Stomach smooth muscle (tissue), 2 donors: ENCODE results near the gene NRXN3.

Source experiments
- H3K27ac ChIP-seq: one replicate; pipeline ENCODE4 v1.7.0; 2013; ENCODE audit warnings: mild to moderate bottlenecking, low read length, inconsistent platforms
- H3K27me3 ChIP-seq, 2 donors: one replicate each; pipeline ENCODE4 v1.7.0; 2013; ENCODE audit warnings: low read length in 2 of 2; ENCODE audit not compliant: insufficient read depth in 2 of 2, control insufficient read depth in 1 of 2
- H3K36me3 ChIP-seq, 2 donors: one replicate each; pipeline ENCODE4 v1.7.0; 2013; ENCODE audit warnings: low read length in 2 of 2; ENCODE audit not compliant: control insufficient read depth in 2 of 2, insufficient read depth in 2 of 2
- H3K4me1 ChIP-seq: one replicate; pipeline ENCODE4 v1.7.0; 2013; ENCODE audit warnings: low read length; ENCODE audit not compliant: control insufficient read depth, insufficient read depth
- H3K4me3 ChIP-seq, 2 donors: one replicate each; pipeline ENCODE4 v1.7.0; 2013; ENCODE audit warnings: low read length in 2 of 2
- H3K9ac ChIP-seq, 2 donors: one replicate each; pipeline ENCODE4 v1.7.0; 2013; ENCODE audit warnings: low read length in 2 of 2, mild to moderate bottlenecking in 1 of 2
- H3K9me3 ChIP-seq, 2 donors: one replicate each; pipeline ENCODE4 v1.7.0; 2013; ENCODE audit warnings: low read length in 2 of 2; ENCODE audit not compliant: control insufficient read depth in 2 of 2
- donor health status: healthy.
- donor health status: Pancreatic carcinoma.

Gene NRXN3

GRCh38 chr14:79496701-79497100 lies 1326.5 kb downstream of the NRXN3 start:
- H3K9me3 ChIP-seq: no peaks in the 10 kb centered on the region
- no peak overlapping the region for H3K9ac ChIP-seq
- no peaks in the 10 kb centered on the region for H3K36me3 ChIP-seq
- no peaks in the 10 kb centered on the region for H3K4me1 ChIP-seq
- H3K4me3 ChIP-seq: no peak overlapping the region
- no peaks in the 10 kb centered on the region for H3K27me3 ChIP-seq
- H3K27ac ChIP-seq: no peak overlapping the region

- no peak overlapping the region for H3K9ac ChIP-seq
- H3K27ac ChIP-seq: no peak overlapping the region
- H3K9me3 ChIP-seq: no peaks in the 10 kb centered on the region
- H3K36me3 ChIP-seq: no peaks in the 10 kb centered on the region
- H3K4me1 ChIP-seq: no peaks in the 10 kb centered on the region
- no peak overlapping the region for H3K4me3 ChIP-seq
- no peaks in the 10 kb centered on the region for H3K27me3 ChIP-seq
These were observed 1330.3 kb downstream of the NRXN3 start for GRCh38 chr14:79500489-79500888.

- Histone ChIP-seq H3K9ac (no peak overlapping the region), H3K27me3 (no peaks in the 10 kb centered on the region), H3K27ac (no peak overlapping the region), H3K9me3 (no peaks in the 10 kb centered on the region), H3K4me1 (no peaks in the 10 kb centered on the region), H3K36me3 (no peaks in the 10 kb centered on the region), H3K4me3 (no peak overlapping the region)
These were observed 1332.1 kb downstream of the NRXN3 start for GRCh38 chr14:79502136-79502750.

- Histone ChIP-seq H3K4me3 (no peak overlapping the region), H3K4me1 (no peaks in the 10 kb centered on the region), H3K27me3 (no peaks in the 10 kb centered on the region), H3K27ac (no peak overlapping the region), H3K9ac (no peak overlapping the region), H3K9me3 (no peaks in the 10 kb centered on the region), H3K36me3 (no peaks in the 10 kb centered on the region)
These were observed 1332.6 kb downstream of the NRXN3 start for GRCh38 chr14:79502751-79503148.

GRCh38 chr14:79510659-79511058 lies 1340.5 kb downstream of the NRXN3 start:
- peaks cover 8% of the 10 kb centered on the region for H3K4me1 ChIP-seq
- no peak overlapping the region for H3K9ac ChIP-seq
- no peaks in the 10 kb centered on the region for H3K9me3 ChIP-seq
- no peaks in the 10 kb centered on the region for H3K27me3 ChIP-seq
- no peaks in the 10 kb centered on the region for H3K36me3 ChIP-seq
- no peak overlapping the region for H3K4me3 ChIP-seq
- no peak overlapping the region for H3K27ac ChIP-seq

- no peaks in the 10 kb centered on the region for H3K36me3 ChIP-seq
- H3K27me3 ChIP-seq: no peaks in the 10 kb centered on the region
- no peaks in the 10 kb centered on the region for H3K9me3 ChIP-seq
- H3K4me1 ChIP-seq: peaks cover 12% of the 10 kb centered on the region
- H3K27ac ChIP-seq: no peak overlapping the region
- no peak overlapping the region for H3K4me3 ChIP-seq
- no peak overlapping the region for H3K9ac ChIP-seq
These were observed 1341.0 kb downstream of the NRXN3 start for GRCh38 chr14:79511146-79511545.

GRCh38 chr14:79513446-79513845 lies 1343.3 kb downstream of the NRXN3 start:
- no peaks in the 10 kb centered on the region for H3K9me3 ChIP-seq
- H3K4me3 ChIP-seq: no peak overlapping the region
- no peaks in the 10 kb centered on the region for H3K36me3 ChIP-seq
- H3K27me3 ChIP-seq: no peaks in the 10 kb centered on the region
- H3K27ac ChIP-seq: no peak overlapping the region
- H3K9ac ChIP-seq: no peak overlapping the region
- peaks cover 14% of the 10 kb centered on the region for H3K4me1 ChIP-seq

GRCh38 chr14:79514700-79515099 lies 1344.5 kb downstream of the NRXN3 start:
- Histone ChIP-seq H3K9ac (no peak overlapping the region), H3K27ac (no peak overlapping the region), H3K9me3 (no peaks in the 10 kb centered on the region), H3K36me3 (no peaks in the 10 kb centered on the region), H3K4me1 (peaks cover 14% of the 10 kb centered on the region), H3K4me3 (no peak overlapping the region), H3K27me3 (no peaks in the 10 kb centered on the region)

GRCh38 chr14:79515158-79515557 lies 1345.0 kb downstream of the NRXN3 start:
- H3K36me3 ChIP-seq: no peaks in the 10 kb centered on the region
- H3K27me3 ChIP-seq: no peaks in the 10 kb centered on the region
- no peak overlapping the region for H3K9ac ChIP-seq
- no peak overlapping the region for H3K27ac ChIP-seq
- peaks cover 14% of the 10 kb centered on the region for H3K4me1 ChIP-seq
- H3K4me3 ChIP-seq: no peak overlapping the region
- no peaks in the 10 kb centered on the region for H3K9me3 ChIP-seq

GRCh38 chr14:79516009-79516408 lies 1345.8 kb downstream of the NRXN3 start:
- H3K36me3 ChIP-seq: no peaks in the 10 kb centered on the region
- H3K4me1 ChIP-seq: peaks cover 14% of the 10 kb centered on the region
- no peaks in the 10 kb centered on the region for H3K27me3 ChIP-seq
- no peak overlapping the region for H3K9ac ChIP-seq
- H3K27ac ChIP-seq: no peak overlapping the region
- no peak overlapping the region for H3K4me3 ChIP-seq
- no peaks in the 10 kb centered on the region for H3K9me3 ChIP-seq

- Histone ChIP-seq H3K9me3 (no peaks in the 10 kb centered on the region), H3K9ac (no peak overlapping the region), H3K27me3 (no peaks in the 10 kb centered on the region), H3K36me3 (no peaks in the 10 kb centered on the region), H3K27ac (no peak overlapping the region), H3K4me3 (no peak overlapping the region), H3K4me1 (peaks cover 4% of the 10 kb centered on the region)
These were observed 1355.2 kb downstream of the NRXN3 start for GRCh38 chr14:79525416-79525815.
